HCT116 (cell line): ENCODE data around the gene FCN1.

Source experiments
- CTCF ChIP-seq, 3 experiments: fragments of 200-600 bp in 1 of 3; sonication (generic) in 1 of 3; IDR thresholded peaks in 2 of 3; conservative IDR thresholded peaks in 1 of 3; 2 replicates each; pipeline ENCODE4 v1.5.1; 2012 to 2017; ENCODE audit warnings: low read depth in 2 of 3, low read length in 2 of 3, antibody characterized with exemption in 1 of 3, borderline replicate concordance in 1 of 3, control low read depth in 1 of 3, mild to moderate bottlenecking in 1 of 3, mixed read lengths in 1 of 3, mixed run types in 1 of 3, moderate library complexity in 1 of 3; ENCODE audit not compliant: insufficient read depth in 1 of 3
- EGR1 ChIP-seq: IDR thresholded peaks from 2 replicates; pipeline ENCODE4 v1.6.1; 2012; ENCODE audit warnings: low read depth
- ELF1 ChIP-seq: IDR thresholded peaks from 2 replicates; pipeline ENCODE4 v1.6.1; 2012; ENCODE audit warnings: low read depth, borderline replicate concordance
- POLR2A ChIP-seq: IDR thresholded peaks from 2 replicates; pipeline ENCODE4 v1.7.0; 2011; ENCODE audit warnings: borderline replicate concordance; ENCODE audit not compliant: insufficient read depth, insufficient read length; ENCODE audit errors: extremely low read depth
- RAD21 ChIP-seq: IDR thresholded peaks from 2 replicates; pipeline ENCODE4 v1.6.1; 2012; ENCODE audit warnings: low read depth, mild to moderate bottlenecking
- YY1 ChIP-seq: IDR thresholded peaks from 2 replicates; pipeline ENCODE4 v1.6.1; 2011; ENCODE audit warnings: low read length, low read depth, moderate library complexity, mild to moderate bottlenecking; ENCODE audit not compliant: insufficient replicate concordance; ENCODE audit errors: extremely low read depth
- ZFX ChIP-seq: fragments of 450-650 bp; IDR thresholded peaks from 2 replicates; pipeline ENCODE4 v1.6.1; 2017
- ZNF274 ChIP-seq: fragments of 200-500 bp; sonication (Bioruptor generic); IDR thresholded peaks from 2 replicates; pipeline ENCODE4 v1.6.1; 2014; ENCODE audit warnings: mild to moderate bottlenecking, low read depth, low read length, inconsistent platforms
- TF ChIP-seq, protein P1 (sequence below): IDR thresholded peaks from 2 replicates; pipeline ENCODE4 v1.6.1; 2012; ENCODE audit warnings: low read depth

- TF ChIP-seq CTCF (IDR thresholded peaks at IDR 0.05 in 2 of 3, conservative IDR thresholded peaks at IDR 0.05 in 1 of 3; ENCODE audit: borderline replicate concordance in 1 of 3, insufficient read depth in 1 of 3, low read depth in 2 of 3, low read length in 2 of 3) (no peak), POLR2A (no peak), RAD21 (no peak), ZNF274 (no peak), ELF1 (no peak), ZFX (no peak), YY1 (no peak), EGR1 (no peak)
- TF ChIP-seq, protein P1, sequence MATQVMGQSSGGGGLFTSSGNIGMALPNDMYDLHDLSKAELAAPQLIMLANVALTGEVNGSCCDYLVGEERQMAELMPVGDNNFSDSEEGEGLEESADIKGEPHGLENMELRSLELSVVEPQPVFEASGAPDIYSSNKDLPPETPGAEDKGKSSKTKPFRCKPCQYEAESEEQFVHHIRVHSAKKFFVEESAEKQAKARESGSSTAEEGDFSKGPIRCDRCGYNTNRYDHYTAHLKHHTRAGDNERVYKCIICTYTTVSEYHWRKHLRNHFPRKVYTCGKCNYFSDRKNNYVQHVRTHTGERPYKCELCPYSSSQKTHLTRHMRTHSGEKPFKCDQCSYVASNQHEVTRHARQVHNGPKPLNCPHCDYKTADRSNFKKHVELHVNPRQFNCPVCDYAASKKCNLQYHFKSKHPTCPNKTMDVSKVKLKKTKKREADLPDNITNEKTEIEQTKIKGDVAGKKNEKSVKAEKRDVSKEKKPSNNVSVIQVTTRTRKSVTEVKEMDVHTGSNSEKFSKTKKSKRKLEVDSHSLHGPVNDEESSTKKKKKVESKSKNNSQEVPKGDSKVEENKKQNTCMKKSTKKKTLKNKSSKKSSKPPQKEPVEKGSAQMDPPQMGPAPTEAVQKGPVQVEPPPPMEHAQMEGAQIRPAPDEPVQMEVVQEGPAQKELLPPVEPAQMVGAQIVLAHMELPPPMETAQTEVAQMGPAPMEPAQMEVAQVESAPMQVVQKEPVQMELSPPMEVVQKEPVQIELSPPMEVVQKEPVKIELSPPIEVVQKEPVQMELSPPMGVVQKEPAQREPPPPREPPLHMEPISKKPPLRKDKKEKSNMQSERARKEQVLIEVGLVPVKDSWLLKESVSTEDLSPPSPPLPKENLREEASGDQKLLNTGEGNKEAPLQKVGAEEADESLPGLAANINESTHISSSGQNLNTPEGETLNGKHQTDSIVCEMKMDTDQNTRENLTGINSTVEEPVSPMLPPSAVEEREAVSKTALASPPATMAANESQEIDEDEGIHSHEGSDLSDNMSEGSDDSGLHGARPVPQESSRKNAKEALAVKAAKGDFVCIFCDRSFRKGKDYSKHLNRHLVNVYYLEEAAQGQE, result no peak
These were observed 14.5 kb upstream of the FCN1 start for GRCh38 chr9:134932171-134932570.
